Activated CD4-positive, alpha-beta T cell treated with anti-CD3 and anti-CD28 coated beads for 48 hours (primary cell): ENCODE measurements around the gene TSR3.

Source experiments
- DNase-seq: peaks from one replicate; pipeline ENCODE4 v3.0.0-alpha.2; 2020

The TSR3 gene

DNA sequence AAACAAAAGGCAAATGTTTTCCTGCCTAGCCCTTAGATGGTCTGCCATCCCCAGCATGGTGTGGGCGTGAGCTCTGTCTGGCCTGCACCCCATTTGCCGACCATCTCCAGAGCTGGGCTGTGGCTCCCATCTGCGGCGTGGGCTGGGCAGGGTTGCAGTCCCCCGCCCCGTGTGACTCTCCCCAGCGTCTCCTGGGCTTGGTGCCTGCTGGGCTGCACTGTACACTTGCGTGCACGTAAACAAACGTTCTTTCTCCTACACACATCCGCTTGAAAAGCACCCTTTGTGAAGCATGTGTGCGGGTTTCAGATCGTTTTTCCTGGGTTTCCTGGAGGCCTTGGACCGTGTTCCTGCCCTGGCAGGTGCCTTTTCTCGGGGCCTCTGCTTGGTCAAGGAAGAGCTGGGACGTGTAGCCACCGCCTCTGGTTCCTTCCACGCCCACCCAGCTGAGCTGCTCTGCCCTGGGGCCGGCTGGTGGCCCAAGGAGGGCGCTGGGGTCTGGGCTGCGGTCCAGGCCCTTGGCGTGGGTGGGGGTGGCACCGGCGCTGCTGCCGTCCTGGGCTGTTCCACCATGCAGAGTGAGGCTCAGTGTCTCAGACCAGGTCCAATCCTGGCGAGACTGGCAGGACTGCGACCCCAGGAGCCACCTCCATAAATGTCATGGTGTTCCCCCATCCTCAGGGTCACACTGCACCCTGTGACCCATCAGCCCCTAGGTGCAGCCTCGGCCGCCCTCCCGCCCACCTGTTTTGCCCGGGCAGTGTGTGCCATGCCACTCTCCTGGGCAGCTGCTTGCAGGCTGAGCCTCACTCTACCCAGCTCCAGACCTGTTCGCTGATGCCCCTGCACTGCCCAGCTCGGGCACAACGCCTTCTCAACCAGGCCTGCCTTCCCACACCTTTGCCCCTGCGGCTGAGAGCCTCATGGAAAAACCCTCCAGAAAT, 28.1 kb downstream of the TSR3 start:
- no peak for DNase-seq

DNA sequence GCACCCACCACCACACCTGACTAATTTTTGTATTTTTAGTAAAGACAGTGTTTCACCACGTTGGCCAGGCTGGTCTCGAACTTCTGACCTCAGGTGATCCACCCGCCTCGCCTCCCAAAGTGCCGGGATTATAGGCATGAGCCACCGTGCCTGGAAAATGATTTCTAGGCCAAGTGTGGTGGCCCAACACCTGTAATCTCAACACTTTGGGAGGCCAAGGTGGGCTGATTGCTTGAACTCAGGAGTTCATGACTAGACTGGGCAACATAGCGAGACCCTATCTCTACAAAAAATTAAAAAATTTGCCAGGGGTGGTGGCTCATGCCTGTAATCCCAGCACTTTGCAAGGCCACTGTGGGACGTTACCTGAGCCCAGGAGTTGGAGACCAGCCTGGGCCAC, 29.3 kb downstream of the TSR3 start:
- no peak for DNase-seq

DNA sequence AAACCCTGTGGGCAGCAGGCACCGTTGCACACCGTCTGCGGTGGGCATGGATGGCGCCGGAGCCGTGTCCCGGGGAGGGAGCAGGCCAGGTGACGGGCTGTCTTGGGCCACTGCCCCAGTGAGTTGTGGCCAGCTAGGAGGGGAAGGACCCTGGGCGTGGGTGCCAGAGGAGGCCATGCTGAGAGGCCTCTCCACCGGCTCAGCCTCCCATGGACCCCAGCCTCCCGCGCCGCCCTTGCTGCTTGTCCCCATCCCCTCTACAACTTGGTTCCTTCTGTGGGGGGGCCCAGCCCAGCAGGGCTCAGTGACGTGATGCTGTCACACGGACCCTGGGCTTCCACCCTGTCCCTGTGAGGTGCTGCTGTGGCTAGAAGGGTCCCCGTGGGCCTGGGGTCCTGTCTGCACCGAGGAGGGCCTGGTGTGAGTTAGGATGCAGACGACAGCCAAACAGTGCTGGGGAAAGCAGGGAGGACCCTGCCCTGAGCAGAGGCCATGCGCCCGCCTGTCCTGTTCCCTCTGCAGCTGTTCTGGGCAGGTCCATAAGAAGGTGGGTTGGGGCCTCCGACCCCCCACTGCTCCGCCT, 30.9 kb downstream of the TSR3 start:
- DNase-seq: no peak

DNA sequence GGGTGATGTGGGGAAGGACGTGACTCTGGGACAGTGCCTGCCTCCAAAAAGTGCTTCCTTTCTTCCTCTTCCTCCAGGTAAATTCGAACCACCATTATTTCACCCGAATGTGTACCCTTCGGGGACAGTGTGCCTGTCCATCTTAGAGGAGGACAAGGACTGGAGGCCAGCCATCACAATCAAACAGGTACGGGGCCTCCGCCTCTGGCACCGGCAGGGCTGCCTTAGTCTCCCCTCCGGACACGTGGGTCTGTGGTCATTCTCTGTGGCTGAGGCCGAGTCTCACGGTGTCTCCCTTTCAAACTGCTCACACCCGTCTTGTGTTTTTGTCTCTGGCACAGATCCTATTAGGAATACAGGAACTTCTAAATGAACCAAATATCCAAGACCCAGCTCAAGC, 31.6 kb downstream of the TSR3 start:
- DNase-seq: no peak

DNA sequence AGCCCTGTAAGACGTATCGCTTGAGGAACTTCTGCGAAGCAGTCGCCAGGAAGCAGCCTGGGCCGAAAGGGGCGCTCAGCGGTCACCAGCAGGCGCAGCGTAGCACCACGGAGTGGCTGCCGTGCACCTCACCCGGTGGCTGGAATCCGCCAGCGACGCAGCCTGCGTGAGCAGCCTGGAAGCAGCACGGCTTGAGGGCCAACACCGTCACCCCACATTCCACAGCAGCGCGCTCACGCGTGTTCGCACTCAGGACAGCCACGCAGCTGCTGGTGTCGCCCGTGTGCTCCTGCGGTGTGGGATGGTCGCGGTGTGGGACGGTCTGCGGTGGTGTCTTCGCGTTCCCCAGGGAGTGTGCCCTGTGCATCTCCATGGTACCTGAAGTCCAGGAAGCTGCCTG, 32.6 kb downstream of the TSR3 start:
- no peak for DNase-seq

DNA sequence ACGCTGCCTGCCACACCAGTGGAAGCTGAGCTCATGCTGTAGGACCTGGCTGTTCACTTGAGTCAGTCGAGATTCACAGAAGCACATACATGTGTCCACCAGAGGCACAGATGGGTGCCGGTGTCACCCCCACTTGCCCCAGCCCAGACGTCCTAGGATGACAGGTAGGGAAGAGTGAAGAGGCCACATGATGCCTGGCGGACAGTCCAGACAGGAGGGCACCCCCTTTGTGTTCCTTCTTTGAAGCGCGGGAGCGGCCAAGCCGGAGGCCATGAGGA, 33.5 kb downstream of the TSR3 start:
- DNase-seq: no peak

DNA sequence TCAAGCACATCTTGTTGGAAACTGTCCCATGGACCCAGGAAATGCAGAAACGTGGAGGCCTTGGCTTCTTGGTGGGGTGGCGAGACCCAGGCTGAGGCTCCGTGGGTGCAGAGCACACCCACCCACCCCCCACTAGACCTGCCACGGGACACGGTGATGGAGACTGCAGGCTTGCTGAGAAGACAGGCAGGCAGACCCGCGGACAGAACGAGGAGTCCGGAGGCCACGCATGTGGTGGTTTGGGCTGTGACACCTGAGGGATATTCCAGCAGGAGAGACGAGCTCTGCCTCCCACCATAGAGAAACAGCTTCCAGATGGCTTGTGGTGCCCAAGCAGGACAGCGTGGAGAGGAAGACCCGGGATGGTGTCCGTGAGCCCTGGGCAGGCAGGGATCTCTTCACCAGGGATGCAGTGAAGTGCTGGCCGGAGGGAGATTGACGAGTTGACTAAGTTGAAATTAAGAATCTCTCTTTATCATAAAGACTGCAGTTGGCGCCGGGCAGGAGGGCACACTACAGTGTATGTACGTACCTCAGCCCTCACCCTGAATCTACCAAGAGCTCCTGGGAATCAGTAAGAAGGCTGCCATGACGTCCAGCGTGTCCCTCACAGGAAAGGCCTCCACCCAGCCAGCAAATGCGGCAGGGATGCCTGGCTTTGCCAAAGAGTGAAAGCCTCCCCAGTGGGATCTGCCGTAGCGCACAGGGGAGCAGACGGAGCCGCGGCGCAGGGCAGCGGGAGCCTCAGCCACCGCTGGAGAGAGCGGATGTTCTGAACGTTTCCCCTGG, 34.0 kb downstream of the TSR3 start:
- DNase-seq: no peak

DNA sequence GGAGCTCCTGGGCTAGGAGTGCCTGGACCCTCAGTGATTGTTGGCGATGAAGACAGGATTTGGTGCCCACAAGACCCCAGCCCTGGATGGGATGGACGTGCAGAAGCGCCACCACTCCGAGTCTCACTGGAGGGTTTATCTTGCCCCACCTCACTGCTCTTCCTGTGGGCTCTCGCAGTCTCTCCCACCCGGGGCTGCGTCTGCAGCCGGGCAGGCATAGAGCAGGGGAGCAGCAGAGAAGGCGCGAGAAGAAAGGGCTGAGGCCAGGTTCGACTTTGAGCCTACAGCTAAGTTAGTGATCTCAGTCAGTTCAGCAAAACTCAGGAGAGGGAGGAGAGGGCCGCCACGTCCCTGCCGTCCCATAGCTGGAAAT, 35.7 kb downstream of the TSR3 start:
- DNase-seq: no peak

DNA sequence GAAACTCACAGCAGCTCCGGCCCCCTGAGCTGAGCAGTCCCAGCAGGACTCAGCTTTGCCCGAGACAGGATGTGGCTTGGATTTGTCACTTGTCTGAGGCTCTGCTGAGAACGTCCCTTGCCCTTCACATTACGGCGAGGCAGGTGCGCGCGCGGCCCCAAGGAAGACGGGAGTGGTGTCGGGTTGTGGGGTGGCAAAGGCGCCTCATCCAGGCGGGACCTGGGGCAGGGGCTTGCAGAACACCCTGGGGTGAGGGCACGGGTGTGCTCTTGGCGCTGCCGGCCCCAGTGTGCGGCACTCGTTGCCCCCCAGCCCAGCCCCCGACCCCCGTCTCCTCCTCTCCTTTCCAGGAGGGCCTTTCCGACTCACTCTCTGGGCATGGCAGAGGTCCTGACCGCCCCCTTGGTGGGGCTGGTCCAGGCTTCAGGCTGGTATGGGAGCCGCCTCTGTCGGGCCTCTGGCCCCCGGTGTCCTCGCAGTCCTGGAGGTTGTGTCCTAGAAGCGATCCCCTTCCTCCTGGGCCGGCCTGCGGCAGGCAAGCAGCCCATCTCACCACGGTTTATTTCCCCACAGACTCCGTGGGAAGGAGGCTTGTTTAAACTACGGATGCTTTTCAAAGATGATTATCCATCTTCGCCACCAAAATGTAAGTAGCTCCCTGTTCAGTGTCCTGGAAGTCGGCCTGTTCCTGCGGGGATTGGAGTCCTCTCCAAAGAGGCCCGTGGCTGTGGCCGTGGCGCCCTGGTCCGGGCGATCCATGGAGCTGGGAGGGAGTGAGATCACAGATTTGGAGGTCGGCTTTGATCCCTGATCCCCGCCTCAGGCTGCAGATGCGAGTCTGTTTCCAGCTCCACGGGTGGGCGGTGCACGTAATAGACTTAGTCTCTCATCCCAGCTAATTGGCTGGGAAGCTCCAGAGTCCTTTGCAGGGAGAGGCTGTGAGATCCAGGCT, 36.3 kb downstream of the TSR3 start:
- DNase-seq: no peak

DNA sequence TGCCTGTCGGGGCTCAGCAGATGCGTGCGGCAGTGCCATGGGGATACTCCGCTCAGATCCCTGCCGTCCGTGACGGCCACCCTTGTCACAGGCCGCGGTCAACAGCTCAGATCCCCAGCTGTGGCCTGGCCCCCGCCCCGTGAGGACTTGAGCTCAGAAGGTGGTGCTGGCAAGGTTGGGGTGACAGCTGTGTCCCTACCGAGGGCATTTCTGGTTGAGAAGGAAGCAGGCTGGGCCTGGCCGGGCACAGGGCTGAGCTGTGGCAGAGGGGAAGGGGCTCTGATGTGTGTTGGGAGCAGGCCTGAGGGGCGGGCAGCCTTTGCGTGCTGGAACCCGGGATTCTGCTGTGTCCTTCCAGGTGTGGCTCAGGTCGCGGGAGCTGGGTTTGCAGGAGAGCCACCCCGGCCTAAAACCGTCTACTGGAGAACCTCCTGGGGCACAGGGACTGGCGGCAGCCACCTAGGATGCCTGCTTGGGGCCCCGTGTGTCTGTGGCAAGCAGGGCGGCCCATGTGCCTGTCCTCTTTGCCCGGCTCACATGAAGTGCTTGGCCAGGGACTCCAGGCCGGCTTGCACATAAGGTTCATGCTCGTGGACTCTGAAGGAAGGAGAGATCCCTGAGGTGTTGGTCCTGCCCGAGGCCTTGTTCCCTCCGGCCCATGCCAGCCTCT, 37.1 kb downstream of the TSR3 start:
- no peak for DNase-seq

DNA sequence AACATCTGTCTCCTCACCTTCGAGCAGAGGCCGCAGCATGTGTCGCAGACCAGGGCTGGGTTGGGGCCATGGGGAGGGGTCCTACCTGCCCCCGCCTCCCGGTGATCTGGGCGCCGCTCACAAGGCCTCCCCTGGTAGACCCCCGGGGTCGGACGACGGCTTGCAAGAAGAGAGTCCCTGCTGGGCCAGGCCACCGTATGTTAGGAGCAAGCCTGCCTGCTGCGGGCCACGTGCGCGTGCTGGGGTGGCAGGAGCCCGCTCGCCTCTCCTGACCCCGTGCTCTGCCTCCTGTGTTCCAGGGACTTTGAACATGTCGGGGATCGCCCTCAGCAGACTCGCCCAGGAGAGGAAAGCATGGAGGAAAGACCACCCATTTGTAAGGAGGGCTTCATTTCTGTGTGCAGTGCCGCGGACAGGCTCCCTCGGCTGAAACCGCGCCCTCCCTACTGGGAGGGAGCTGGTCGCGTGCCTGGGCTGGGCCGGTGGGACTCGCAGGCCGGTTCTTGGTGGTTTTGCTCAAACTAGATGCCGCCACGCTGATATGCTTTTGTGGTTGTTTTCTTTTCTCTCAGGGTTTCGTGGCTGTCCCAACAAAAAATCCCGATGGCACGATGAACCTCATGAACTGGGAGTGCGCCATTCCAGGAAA, 37.8 kb downstream of the TSR3 start:
- DNase-seq: no peak

DNA sequence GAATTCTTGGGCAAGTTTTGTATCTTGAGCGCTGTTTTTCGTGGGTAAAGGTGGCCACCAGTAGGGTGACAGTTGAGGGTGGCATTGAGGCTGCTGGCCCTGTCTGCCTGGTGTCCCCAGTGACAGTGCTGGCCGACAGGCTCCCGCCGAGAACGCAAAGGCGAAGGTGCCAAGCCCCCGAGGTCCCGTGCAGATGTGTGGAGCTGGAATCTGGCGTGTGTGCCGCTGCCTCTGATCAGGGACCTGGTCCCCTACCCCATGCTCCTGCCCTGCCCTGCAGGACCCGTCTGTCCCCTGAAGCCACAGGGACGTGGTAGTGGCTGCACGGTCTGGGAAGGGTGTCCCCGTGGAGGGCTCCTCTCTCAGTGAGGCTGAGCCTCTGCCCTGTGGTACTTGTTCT, 38.8 kb downstream of the TSR3 start:
- no peak for DNase-seq

DNA sequence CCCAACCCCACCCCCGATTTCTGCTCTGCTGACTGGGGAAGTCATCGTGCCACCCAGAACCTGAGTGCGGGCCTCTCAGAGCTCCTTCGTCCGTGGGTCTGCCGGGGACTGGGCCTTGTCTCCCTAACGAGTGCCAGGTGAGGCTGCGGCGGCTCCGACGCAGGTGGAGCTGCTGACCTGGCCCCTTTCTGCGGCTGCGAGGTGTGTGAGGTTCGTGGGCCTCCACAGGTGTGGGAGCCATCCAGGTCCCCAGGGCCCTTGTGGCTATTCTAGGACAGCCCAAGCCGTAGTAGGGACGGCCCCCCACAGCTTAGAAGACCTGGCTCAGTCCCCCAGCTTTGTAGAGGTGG, 39.2 kb downstream of the TSR3 start:
- no peak for DNase-seq

DNA sequence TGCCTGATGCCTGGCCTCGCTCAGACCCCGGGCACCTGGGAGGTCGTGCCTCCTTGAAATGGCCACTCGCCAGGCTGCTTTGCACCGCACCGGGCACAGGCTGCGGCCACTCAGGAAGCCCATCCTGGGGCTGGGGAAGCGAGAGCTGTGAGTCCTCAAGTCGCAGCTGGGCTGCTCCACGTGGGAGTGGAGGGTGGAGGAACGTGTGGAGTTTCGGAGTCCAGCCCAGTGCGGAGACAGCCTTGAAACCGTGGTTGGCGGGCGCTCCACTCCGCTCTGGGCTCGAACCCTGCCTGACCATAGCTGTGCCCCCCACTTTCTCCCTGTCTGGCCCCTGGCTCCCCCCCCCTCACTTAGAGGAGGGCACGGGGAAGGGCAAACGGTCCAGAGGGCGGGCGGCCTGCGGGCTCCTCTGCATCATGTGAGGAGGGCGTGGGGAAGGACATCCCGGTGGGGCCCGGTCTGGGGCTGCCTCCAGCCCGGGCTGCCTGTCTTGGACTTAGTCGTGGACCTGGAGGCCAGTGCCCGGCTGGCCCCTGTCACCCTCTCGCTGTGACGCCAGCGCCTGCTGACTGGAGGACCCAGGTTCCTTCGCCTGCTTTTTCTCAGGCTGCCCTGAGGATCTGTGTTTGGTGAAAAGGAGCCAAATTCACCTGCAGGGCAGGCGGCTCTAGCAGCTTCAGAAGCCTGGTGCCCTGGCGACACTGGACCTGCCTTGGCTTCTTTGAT, 39.8 kb downstream of the TSR3 start:
- no peak for DNase-seq

DNA sequence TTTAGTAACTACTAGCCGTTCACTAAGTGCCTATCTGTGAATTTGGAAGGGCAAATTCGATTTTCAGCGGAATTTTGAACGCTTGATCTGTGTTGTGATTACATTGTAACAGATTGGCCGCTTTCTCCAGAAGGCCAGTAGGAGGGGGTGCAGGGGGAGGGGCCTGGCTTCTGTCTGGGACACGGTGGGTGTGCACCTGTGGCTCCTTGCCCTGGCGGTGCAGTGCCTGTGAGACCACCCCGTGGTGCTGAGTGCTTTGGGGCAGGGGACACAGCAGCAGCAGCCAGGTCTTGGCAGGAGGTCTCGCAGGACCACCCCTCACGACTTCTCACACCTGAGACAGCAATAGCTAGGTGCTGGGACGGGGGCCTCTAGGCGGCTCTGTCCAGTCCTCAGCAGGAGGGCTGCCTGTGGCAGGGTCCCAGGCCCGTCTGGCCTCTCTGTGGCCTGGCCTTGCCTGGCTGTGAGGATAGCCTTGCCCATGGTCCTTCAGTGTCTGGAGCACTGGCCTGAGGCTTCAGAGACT, 40.4 kb downstream of the TSR3 start:
- no peak for DNase-seq

DNA sequence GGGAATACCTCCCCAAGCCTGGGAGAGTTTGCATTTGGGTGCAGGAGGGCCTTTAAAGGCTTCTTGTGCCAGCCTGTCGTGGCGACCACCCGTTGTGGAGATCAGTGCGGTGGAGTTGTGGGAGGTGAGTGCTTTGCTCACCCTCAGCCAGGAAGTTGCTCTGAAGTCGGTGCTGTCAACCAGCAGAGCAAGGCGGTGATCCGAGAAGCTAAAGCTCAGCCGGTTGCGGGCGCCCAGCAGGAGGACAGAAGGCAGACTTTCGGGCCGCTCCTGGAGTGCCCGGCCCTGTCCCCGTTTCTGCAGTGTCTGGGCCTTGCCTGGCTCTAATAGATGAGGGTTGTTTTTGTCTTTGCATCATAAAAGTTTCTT, 40.9 kb downstream of the TSR3 start:
- peak; percentile 43 for DNase-seq

DNA sequence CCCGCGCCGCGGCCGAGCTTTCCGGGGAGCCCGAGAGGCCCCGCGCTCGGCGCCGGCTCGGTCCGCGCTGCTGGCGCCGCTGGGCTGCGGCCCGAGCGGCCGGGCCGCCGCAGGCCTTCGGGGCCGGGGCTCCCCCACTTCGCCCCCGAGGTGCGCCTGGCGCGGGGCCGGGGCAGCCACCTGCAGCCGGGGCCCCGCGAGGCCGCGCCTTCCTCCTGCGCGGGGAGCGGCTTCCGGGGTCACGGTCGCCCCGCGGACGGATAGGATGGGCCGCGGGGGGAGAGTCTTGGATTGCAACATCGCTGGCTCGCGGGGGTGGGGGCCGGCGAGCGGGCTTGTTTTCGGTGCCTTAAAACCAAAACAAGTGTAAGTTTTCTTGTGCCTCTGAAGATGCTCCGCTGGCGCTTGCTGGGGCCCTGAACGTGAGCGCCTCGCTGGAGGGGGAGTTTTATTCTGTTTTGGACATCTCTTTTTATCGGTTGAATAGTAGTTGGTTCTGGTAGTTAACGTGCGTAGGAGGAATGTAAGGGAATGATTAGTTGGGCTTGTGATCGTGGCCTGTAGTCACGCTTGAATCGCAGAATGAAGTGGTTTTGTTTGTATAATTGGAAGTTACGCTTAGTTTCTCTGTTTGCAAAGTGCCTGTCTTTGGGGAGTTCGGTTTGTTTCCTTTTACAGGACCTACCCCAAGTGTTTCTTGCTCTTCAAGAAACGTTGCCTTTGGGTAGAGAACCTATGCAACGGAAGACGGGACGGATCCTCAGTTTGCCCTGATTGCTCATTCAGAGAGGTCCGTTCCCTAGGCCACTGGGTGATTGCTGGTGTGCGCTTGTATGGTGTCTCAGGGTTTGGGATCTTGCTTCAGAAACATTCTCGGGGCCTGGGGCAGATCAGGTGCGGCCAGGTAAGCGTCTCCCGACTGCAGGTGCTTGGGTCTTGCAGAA, 41.5 kb downstream of the TSR3 start:
- DNase-seq: peak; percentile 69

DNA sequence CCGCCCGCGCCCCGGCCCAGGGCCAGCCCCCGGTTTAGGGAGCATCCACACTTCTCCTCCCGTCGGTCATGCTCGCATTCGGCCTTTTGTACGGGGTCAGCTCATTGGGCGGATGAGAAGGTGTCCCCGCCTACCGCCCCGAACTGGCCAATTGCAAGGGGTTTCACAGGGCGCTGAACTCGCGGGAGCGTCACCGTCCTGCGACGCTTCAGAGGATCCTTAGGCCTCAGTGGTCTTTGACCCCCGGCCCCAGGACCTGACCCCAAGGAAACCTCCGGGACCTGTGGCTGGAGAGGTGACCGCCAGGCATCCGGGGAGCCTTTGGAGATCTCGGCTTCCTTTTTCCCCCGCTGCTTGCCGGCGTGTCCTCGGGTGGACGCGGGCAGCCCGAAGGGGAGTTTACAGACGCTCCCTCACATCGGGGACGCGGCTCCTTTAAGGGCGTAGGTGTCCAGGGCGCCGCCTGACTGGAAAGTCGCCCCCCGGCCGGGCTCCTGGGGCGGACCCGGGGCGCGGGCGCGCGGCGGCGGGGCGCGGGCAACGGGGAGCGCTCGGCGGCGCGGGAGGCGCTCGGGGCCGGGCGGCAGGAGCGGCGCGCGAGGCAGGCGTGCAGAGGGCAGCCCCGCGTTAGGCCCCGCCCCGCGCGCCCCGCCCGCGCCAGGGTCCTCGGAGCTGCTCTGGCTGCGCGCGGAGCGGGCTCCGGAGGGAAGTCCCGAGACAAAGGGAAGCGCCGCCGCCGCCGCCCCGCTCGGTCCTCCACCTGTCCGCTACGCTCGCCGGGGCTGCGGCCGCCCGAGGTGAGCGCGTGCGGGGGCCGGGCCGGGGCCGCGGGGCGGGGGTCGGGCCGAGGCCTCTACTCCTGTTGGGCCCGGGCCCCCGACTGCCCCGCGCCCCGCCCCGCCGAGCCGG, 42.4 kb downstream of the TSR3 start, which contains the start of gene UBE2I:
UBE2I (plus strand) TSS at position 660 of the 909 bp plus-strand sequence. CDS start 4,395 bp downstream, outside the sequence.
- peak; percentile 98 for DNase-seq
